Fibroblast of skin of abdomen (primary cell): ENCODE results near the gene CTBP1.
A peak's percentile ranks its signal among the peaks of the same experiment; 100 is the strongest.

Experiments used
- DNase-seq: peaks from one replicate; pipeline ENCODE4 v3.0.0-alpha.2; 2013

CTBP1 gene

DNA sequence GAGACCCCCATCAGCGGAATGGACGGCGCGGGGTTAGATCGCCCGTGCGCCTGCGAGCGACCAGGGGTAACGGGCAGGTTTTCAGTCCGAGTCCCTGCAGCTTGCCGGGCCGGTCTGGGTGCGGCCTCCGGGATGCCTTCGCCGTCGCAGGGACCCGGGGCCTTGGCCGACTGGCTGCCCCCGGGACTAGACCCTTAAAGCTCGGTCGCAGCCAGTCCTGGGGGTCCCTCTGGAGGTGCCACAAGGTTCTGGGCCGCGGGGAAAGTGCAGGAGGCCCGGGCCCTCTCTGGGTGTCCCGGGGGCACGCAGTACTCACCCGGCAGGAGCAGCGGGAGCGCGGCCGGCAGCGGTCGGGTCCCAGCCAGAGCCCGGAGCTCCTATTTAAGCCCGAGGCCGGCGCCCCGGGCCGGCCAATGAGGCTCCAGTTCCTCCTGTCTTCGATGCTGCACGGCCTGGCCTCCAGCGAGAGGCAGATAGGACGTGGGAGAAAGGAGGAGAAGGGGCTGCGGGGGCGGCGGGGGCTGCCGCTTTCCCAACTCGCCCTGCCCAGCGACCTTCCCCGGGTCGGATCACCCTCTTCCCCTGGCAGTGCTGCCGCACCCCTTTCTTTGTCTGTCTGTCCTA lies 76.6 kb downstream of the CTBP1 start, which contains the start of gene SPON2:
TSS of gene SPON2 (minus strand) at position 356 of the 624 bp plus-strand sequence.
- DNase-seq: no peak

DNA sequence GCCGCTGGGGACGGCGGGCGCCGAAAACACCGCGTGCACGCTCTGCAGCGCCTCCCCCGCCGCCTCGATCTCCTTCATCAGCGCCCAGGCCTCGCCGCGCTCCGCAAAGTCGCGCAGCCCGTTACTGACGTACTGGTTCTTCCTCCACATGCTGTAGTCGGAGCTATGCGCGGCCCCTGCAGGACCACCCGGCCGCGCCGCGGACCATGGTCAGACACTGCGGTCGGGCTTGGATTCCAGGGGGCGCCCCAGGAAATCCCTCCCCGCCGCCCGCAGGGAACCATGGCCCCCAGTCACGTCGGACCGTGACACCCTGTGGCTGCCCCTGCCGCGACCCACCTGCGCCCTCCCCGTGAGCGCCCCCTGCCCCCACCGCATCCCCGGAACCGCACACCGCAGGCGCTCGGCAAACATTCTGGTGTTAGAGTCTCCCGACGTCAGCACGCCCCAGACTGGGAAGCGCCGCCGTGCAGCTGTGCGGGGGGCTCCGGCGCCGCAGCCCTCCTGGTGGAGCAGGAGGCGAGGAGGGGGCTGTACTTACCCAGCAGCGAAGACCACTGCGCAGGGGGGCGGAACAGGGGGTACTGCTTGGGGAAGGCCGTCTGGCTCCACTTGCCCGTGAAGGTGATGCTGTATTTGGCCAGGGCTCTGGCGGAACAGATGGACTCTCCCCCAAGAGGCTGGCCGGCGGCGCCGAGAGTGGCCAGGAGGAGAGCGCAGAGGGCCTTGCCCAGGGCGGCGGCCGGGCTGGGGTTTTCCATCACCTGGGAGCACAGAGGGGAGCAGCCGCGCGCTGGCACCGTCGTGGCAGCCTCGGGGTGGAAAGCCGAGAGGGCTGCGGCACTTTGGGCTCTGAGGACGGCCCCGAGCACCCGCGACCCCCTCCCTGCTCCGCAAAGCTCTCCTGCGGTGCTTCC lies 77.4 kb downstream of the CTBP1 start:
- no peak for DNase-seq

DNA sequence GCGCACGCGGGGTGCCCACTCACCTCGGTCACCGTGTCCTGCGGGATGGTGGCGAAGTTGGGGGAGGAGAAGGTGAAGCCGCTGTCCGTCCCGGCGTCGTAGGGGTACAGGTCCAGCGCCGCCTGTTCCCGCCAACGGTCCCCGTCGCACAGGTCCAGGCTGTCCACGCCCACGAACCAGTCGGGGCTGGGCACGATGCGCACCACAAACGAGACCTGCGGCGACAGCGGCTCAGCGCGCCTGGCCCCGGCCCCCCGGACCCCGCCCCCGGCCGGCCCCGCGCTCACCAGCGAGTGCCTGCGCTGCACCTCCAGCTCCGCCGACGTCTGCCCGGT lies 78.0 kb downstream of the CTBP1 start:
- no peak for DNase-seq

- no peak for DNase-seq
Measured at GRCh38 chr4:1170156-1170975, 78.6 kb downstream of the CTBP1 start.

GRCh38 chr4:1169691-1170096 lies 79.2 kb downstream of the CTBP1 start:
- no peak for DNase-seq

DNA sequence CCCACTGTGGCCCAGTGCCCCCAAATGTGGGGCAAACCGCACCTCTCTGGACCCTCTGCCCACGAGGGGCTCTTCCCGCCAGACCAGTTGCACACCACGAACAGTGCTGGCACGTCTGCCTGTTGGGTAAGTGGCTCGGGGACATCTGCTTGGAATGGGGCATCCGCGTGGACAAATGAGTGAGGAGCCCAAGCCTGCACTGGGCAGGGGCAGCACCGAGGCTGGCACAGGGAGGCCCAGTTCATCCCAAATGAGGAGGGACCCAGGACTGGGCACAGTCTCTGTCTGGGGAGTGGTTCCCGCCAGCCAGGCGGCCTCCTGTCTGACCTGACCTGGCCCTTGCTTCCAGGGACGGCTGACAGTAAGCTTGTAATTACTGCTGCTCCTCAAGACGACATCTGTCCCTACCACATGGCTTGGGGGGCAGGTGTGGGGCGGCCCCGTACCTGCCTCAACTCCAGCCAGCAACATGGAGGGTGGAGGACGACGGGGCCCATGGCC lies 79.7 kb downstream of the CTBP1 start:
- no peak for DNase-seq

- no peak for DNase-seq
Measured at GRCh38 chr4:1168191-1169101, 80.5 kb downstream of the CTBP1 start.

DNA sequence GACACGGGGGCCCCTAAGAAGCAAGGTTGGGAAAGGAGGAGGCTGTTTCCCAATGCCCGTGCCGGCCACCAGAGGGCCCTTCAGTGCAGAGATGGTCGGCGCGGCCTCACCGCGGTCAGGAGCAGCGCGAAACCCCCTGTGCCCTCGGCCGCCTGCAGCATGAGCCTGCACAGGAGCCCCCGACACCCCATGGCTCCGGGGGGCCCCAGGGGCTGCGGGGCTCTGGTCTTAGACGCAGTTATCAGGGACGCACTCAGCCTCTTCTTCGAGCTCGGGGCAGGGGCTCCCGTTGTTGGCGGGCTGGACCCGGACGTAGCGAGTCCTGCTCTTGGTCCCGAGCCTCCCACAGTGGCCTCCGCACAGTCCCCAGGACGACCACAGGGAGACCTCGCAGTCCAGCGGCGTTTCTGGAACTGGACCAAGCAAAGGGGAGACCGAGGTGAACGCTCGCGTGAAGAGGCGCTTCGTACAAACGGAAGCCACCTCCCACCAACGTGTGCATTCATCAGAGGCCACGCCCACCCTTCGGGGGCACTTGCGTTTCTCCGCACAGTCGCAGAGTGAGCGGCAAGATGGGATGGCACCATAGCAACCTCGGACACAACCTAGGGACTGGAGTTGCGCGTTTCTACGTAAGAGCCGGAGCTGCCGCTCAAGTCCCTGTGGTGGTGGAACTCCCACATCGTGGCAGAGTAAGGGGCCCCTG lies 81.5 kb downstream of the CTBP1 start:
- DNase-seq: peak; percentile 81

DNA sequence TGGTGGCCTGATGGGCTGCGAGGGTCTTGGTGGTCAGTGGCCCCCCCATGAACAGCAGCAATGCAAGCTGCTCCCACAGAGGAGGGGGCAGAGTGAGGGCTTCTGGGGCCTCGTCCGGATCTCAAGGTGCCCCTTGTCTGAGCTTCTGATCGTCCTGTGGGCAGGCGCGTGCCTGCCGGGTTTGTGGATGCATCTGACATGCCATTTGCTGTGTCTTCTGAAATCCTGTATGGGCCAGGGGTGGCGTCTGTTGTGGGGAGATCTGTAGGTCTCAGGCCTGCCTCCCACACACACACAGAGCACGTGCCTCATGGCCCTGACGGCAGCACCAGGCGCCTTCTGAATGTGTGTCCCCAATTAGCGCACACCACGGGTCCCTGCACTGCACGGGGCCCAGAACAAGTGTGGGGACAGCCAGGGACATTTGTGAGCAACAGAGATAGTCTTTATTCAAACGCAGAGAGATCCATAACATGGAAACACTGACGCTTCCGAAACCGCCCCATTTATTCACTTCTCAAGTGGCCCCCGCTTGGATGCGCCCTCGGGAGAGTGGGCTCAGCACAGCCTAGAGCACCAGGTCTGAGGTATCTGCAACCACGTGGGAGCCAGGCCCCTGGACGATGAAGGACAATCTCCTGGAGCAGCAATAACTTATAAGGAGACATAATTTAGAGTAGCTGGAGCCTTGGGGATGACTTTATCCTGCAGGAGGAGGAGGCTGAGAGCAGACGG lies 82.3 kb downstream of the CTBP1 start:
- DNase-seq: no peak

DNA sequence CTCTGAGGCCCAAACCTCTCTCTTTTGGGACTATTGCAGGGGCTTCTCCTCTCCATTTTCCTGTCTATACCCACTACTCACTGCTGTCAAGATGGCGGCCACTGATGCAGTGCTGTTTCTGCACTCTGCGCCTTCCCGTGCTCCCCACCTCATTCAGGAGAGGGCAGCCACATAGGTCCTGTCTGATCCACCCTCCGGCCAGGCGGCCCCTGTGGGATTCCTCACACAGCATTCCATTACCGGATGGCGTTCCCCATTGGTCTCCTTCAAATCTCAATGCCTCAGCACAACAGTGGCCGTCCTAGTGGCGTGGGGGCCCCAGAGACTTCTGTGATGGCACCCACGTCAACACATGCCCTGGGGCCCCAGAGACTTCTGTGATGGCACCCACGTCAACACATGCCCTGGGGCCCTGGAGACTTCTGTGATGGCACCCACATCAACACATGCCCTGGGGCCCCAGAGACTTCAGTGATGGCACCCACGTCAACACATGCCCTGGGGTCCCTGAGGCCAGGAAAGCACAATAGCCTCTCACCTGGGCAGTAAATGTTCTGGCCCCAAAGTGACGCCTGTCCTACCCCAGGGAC lies 83.9 kb downstream of the CTBP1 start:
- no peak for DNase-seq

GRCh38 chr4:1164444-1164843 lies 84.5 kb downstream of the CTBP1 start:
- DNase-seq: no peak

GRCh38 chr4:1164040-1164439 lies 84.9 kb downstream of the CTBP1 start:
- no peak for DNase-seq
